ENCODE measurements around the gene CERS6. TPM values are rescaled to one million over a fixed set of nuclear protein-coding genes. Genes with fewer than 3 reads are reported as not detected.

CERS6 gene
- polyA plus RNA-seq, 1 donor from 2014 or later = 59.3 TPM

GRCh38 chr2:168684921-168685599 is 229.0 kb downstream of the CERS6 start:
- no peaks in the 10 kb centered on the region for H3K9me2 ChIP-seq (ENCODE audit: insufficient read depth, low read length)
- no peaks in the 10 kb centered on the region for H4K20me1 ChIP-seq (ENCODE audit: insufficient read depth)
- H3F3A ChIP-seq (ENCODE audit: insufficient read depth, low read length, poor library complexity, severe bottlenecking) = no peaks in the 10 kb centered on the region
- H3K4me3 ChIP-seq (ENCODE audit: low read length) = peak overlapping the region; percentile 28
- no peaks in the 10 kb centered on the region for H3K36me3 ChIP-seq (ENCODE audit: insufficient read depth, low read length)
- no peak overlapping the region for H3K4me2 ChIP-seq (ENCODE audit: low read length)
- peak overlapping the region; percentile 17 for H3K27ac ChIP-seq (ENCODE audit: low read length)
- H3K27me3 ChIP-seq (ENCODE audit: insufficient read depth, low read depth, low read length) = no peaks in the 10 kb centered on the region
- H3K79me2 ChIP-seq (replicated peaks; ENCODE audit: insufficient read depth, low read length) = no peaks in the 10 kb centered on the region
- TF ChIP-seq REST (IDR thresholded peaks at IDR 0.05; ENCODE audit: borderline replicate concordance) (no peak), TAF1 (IDR thresholded peaks at IDR 0.05; ENCODE audit: low read depth) (no peak), SMC3 (conservative IDR thresholded peaks at IDR 0.05; ENCODE audit: poor library complexity) (no peak), RAD21 (conservative IDR thresholded peaks at IDR 0.05) (no peak), EZH2 (IDR thresholded peaks at IDR 0.05; ENCODE audit: borderline replicate concordance, insufficient read depth, low read length, poor library complexity, severe bottlenecking) (no peak), POLR2AphosphoS5 (IDR thresholded peaks at IDR 0.05) (no peak), MXI1 (conservative IDR thresholded peaks at IDR 0.05; ENCODE audit: poor library complexity, severe bottlenecking) (no peak), EP300 (conservative IDR thresholded peaks at IDR 0.05; ENCODE audit: poor library complexity, severe bottlenecking) (no peak)
- TF ChIP-seq, protein P1, sequence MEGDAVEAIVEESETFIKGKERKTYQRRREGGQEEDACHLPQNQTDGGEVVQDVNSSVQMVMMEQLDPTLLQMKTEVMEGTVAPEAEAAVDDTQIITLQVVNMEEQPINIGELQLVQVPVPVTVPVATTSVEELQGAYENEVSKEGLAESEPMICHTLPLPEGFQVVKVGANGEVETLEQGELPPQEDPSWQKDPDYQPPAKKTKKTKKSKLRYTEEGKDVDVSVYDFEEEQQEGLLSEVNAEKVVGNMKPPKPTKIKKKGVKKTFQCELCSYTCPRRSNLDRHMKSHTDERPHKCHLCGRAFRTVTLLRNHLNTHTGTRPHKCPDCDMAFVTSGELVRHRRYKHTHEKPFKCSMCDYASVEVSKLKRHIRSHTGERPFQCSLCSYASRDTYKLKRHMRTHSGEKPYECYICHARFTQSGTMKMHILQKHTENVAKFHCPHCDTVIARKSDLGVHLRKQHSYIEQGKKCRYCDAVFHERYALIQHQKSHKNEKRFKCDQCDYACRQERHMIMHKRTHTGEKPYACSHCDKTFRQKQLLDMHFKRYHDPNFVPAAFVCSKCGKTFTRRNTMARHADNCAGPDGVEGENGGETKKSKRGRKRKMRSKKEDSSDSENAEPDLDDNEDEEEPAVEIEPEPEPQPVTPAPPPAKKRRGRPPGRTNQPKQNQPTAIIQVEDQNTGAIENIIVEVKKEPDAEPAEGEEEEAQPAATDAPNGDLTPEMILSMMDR (IDR thresholded peaks at IDR 0.05; ENCODE audit: poor library complexity, severe bottlenecking) = no peak
- H2AFZ ChIP-seq (ENCODE audit: low read depth, low read length) = no peak overlapping the region
- H3K9me3 ChIP-seq (ENCODE audit: low read length) = no peaks in the 10 kb centered on the region
- no peak overlapping the region for H3K9ac ChIP-seq (ENCODE audit: low read length)

DNA sequence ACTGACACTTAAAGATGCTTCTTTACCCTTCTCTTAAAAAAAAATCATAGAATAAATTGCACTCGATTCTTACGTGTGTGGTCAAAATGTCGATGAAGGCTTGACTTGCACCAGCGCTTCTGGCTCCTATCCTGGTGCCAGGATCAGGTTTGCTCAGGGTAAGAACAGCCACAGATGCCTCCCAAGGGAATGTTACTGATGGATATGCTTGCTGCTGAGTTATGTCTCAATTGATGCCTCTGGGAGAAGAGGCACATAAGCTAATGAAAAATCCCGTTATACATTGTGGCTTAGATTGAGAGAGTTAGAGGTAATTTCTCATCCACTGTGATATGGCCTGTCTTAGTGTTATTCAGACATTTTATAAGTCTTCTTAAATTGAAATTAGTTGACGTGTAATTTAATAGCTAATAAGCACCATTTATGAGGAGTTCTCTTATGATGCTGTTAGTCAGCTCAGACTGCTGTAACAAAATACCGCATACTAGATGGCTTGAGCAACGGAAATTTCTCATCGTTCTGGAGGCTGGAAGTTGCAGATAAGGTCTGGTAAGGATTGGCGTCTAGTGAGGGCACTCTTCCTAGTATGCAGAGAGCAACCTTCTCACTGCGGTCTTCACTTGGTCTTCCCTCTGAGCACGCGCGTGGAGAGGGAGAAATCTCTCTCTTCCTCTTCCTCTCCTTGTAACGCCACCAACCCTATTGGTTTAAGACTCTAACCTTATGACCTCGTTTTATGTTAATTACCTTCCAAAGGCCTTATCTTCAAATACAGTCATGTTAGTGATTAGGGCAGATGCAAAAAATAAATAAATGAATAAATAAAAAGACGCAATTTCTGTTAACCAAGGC is 229.8 kb downstream of the CERS6 start:
- Histone ChIP-seq H4K20me1 (ENCODE audit: insufficient read depth) (no peaks in the 10 kb centered on the region), H3K27ac (ENCODE audit: low read length) (peak overlapping the region; percentile 30), H3F3A (ENCODE audit: insufficient read depth, low read length, poor library complexity, severe bottlenecking) (no peaks in the 10 kb centered on the region), H3K9ac (ENCODE audit: low read length) (no peak overlapping the region), H3K79me2 (replicated peaks; ENCODE audit: insufficient read depth, low read length) (no peaks in the 10 kb centered on the region), H3K27me3 (ENCODE audit: insufficient read depth, low read depth, low read length) (no peaks in the 10 kb centered on the region), H3K9me2 (ENCODE audit: insufficient read depth, low read length) (no peaks in the 10 kb centered on the region), H2AFZ (ENCODE audit: low read depth, low read length) (no peak overlapping the region), H3K4me2 (ENCODE audit: low read length) (no peak overlapping the region), H3K4me3 (ENCODE audit: low read length) (peak overlapping the region; percentile 28), H3K9me3 (ENCODE audit: low read length) (no peaks in the 10 kb centered on the region), H3K36me3 (ENCODE audit: insufficient read depth, low read length) (no peaks in the 10 kb centered on the region)
- no peak for TF ChIP-seq RAD21 (conservative IDR thresholded peaks at IDR 0.05)
- TF ChIP-seq EP300 (conservative IDR thresholded peaks at IDR 0.05; ENCODE audit: poor library complexity, severe bottlenecking) = peak; percentile 22
- TF ChIP-seq REST (IDR thresholded peaks at IDR 0.05; ENCODE audit: borderline replicate concordance) = no peak
- peak; percentile 62 for TF ChIP-seq POLR2AphosphoS5 (IDR thresholded peaks at IDR 0.05)
- TF ChIP-seq EZH2 (IDR thresholded peaks at IDR 0.05; ENCODE audit: borderline replicate concordance, insufficient read depth, low read length, poor library complexity, severe bottlenecking) = no peak
